Mesenchymal stem cell (in vitro differentiated cells and primary cell): Measurements from ENCODE around the gene GRHL3.

Experiments used
- DNase-seq: peaks from one replicate; pipeline ENCODE4 v3.0.0-alpha.2; 2013
- H2AFZ ChIP-seq: one replicate; pipeline ENCODE4 v1.6.1; 2013; ENCODE audit warnings: low read depth, mild to moderate bottlenecking, control low read depth, inconsistent platforms, low read length, moderate library complexity
- H2AK5ac ChIP-seq: 2 replicates; pipeline ENCODE4 v1.6.1; 2013; ENCODE audit warnings: low read length, moderate library complexity, mild to moderate bottlenecking, inconsistent platforms; ENCODE audit not compliant: severe bottlenecking
- H2BK120ac ChIP-seq: one replicate; pipeline ENCODE4 v1.6.1; 2013; ENCODE audit warnings: low read depth, mild to moderate bottlenecking, inconsistent platforms, low read length, moderate library complexity
- H2BK12ac ChIP-seq, 2 experiments: one replicate each; pipeline ENCODE4 v1.6.1; 2013; ENCODE audit warnings: inconsistent platforms in 2 of 2, low read length in 2 of 2, mild to moderate bottlenecking in 2 of 2, moderate library complexity in 2 of 2, control low read depth in 1 of 2
- H2BK15ac ChIP-seq: one replicate; pipeline ENCODE4 v1.6.1; 2013; ENCODE audit warnings: mild to moderate bottlenecking, low read depth, inconsistent platforms; ENCODE audit not compliant: poor library complexity, severe bottlenecking
- H2BK5ac ChIP-seq: 2 replicates; pipeline ENCODE4 v1.6.1; 2013; ENCODE audit warnings: low read depth, mild to moderate bottlenecking, low read length, control low read depth, inconsistent platforms; ENCODE audit not compliant: poor library complexity, severe bottlenecking
- H3K14ac ChIP-seq, 2 experiments: one replicate each; pipeline ENCODE4 v1.6.1; 2013; ENCODE audit warnings: inconsistent platforms in 2 of 2, low read length in 2 of 2, control low read depth in 1 of 2, mild to moderate bottlenecking in 1 of 2, moderate library complexity in 1 of 2
- H3K18ac ChIP-seq, 2 experiments: one replicate each; pipeline ENCODE4 v1.6.1; 2013; ENCODE audit warnings: inconsistent platforms in 2 of 2, low read length in 2 of 2, control low read depth in 1 of 2, low read depth in 1 of 2, mild to moderate bottlenecking in 1 of 2
- H3K23ac ChIP-seq, 2 experiments: one replicate each; pipeline ENCODE4 v1.6.1; 2013; ENCODE audit warnings: inconsistent platforms in 2 of 2, low read length in 2 of 2, mild to moderate bottlenecking in 2 of 2, moderate library complexity in 2 of 2, control low read depth in 1 of 2
- H3K27ac ChIP-seq: 2 replicates; pipeline ENCODE4 v1.5.1; 2013; ENCODE audit warnings: mild to moderate bottlenecking, moderate library complexity, low read length, control low read depth, inconsistent platforms; ENCODE audit not compliant: poor library complexity, severe bottlenecking
- H3K27me3 ChIP-seq, 2 experiments: 2 replicates each; pipeline versions ENCODE4 v1.6.1 to v1.7.0; 2013; ENCODE audit warnings: low read length in 2 of 2, mild to moderate bottlenecking in 2 of 2, moderate library complexity in 2 of 2, control low read depth in 1 of 2, inconsistent platforms in 1 of 2; ENCODE audit not compliant: control insufficient read depth in 1 of 2, insufficient read depth in 1 of 2
- H3K36me3 ChIP-seq, 2 experiments: 2 replicates each; pipeline versions ENCODE4 v1.6.1 to v1.7.0; 2013; ENCODE audit warnings: low read length in 2 of 2, control low read depth in 1 of 2, inconsistent platforms in 1 of 2, low read depth in 1 of 2, mild to moderate bottlenecking in 1 of 2; ENCODE audit not compliant: insufficient read depth in 2 of 2, control insufficient read depth in 1 of 2
- H3K4ac ChIP-seq, 2 experiments: one replicate each; pipeline ENCODE4 v1.6.1; 2013; ENCODE audit warnings: inconsistent platforms in 2 of 2, low read length in 2 of 2, mild to moderate bottlenecking in 2 of 2, moderate library complexity in 2 of 2, control low read depth in 1 of 2, low read depth in 1 of 2
- H3K4me1 ChIP-seq: 2 replicates; pipeline ENCODE4 v1.6.1; 2013; ENCODE audit warnings: low read depth, low read length, control low read depth; ENCODE audit not compliant: control insufficient read depth, insufficient read depth
- H3K4me2 ChIP-seq: 2 replicates; pipeline ENCODE4 v1.6.1; 2013; ENCODE audit warnings: low read length, mild to moderate bottlenecking, inconsistent platforms; ENCODE audit not compliant: poor library complexity, severe bottlenecking
- H3K4me3 ChIP-seq, 2 experiments: 2 replicates each; pipeline versions ENCODE4 v1.5.1 to v1.7.0; 2013; ENCODE audit warnings: low read length in 2 of 2, mild to moderate bottlenecking in 2 of 2, control low read depth in 1 of 2, low read depth in 1 of 2; ENCODE audit not compliant: insufficient read depth in 1 of 2
- H3K79me1 ChIP-seq: replicated peaks from 2 replicates; pipeline ENCODE4 v1.6.1; 2013; ENCODE audit warnings: mild to moderate bottlenecking, control low read depth, low read length, inconsistent platforms; ENCODE audit not compliant: poor library complexity, severe bottlenecking
- H3K9ac ChIP-seq: 2 replicates; pipeline ENCODE4 v1.7.0; 2013; ENCODE audit warnings: mild to moderate bottlenecking, low read length, moderate library complexity
- H3K9me3 ChIP-seq: 2 replicates; pipeline ENCODE4 v1.7.0; 2013; ENCODE audit warnings: mild to moderate bottlenecking, low read length; ENCODE audit not compliant: control insufficient read depth
- H4K8ac ChIP-seq: one replicate; pipeline ENCODE4 v1.6.1; 2013; ENCODE audit warnings: inconsistent platforms, mild to moderate bottlenecking, low read length, moderate library complexity
- H4K91ac ChIP-seq: one replicate; pipeline ENCODE4 v1.6.1; 2013; ENCODE audit warnings: mild to moderate bottlenecking, low read length, inconsistent platforms
- WGBS: methylation state at CpG from one replicate; pipeline ENCODE4 v1.1.7; 2013; ENCODE audit warnings: mixed read lengths; 5-methylcytosine and 5-hydroxymethylcytosine counted together

The GRHL3 gene

DNA sequence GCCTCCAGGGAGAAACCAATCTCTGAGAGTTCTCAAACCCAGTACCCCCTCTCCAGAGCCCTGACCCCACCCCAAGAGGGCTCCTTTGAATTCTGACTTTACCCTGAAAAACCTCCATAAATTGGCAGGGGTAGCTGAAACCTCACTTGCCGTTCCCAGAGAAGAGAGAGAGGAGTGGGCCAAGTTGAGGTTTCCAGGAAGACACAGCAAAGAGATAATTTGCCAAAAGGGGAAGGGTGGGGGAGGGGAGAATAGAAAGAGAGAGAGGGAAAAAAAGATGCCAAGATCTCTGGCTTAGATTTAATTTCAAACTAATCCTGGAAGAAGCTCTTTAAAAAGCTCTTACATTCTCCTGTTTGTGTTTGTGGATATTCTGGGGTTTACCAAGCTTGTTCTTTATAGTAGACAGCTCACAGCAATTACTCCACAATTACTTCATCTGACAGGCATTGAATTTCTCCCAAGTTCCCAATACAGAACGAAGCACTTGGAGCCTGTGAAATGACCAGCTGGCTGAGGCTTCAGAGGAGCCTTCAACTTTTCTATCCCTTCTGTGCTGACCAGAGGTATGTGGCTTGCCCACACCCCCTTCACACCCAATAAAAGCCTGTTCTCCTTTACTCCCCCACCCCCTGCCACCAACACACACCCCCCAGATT, 1.1 kb upstream of the GRHL3 start:
- Histone ChIP-seq H3K79me1 (no peaks in the 10 kb centered on the region), H3K4me1 (peaks cover 28% of the 10 kb centered on the region), H3K18ac (peak overlapping the region in 1 of 2 experiments; percentile 3), H2BK5ac (no peak overlapping the region), H4K8ac (no peak overlapping the region), H3K27ac (no peak overlapping the region), H4K91ac (no peak overlapping the region), H3K9ac (no peak overlapping the region), H3K4me2 (no peak overlapping the region), H2AK5ac (no peak overlapping the region), H2BK15ac (no peak overlapping the region), H3K23ac (no peak overlapping the region), H2AFZ (no peak overlapping the region), H3K36me3 (no peaks in the 10 kb centered on the region), H2BK12ac (no peak overlapping the region), H3K9me3 (no peaks in the 10 kb centered on the region), H3K4me3 (no peak overlapping the region), H3K27me3 (peaks cover 49 to 75% of the 10 kb centered on the region in 2 experiments), H2BK120ac (no peak overlapping the region), H3K4ac (no peak overlapping the region), H3K14ac (no peak overlapping the region)
- 43% methylated on average over 2 of the region's 2 CpGs for WGBS
- DNase-seq, result peak; percentile 83

DNA sequence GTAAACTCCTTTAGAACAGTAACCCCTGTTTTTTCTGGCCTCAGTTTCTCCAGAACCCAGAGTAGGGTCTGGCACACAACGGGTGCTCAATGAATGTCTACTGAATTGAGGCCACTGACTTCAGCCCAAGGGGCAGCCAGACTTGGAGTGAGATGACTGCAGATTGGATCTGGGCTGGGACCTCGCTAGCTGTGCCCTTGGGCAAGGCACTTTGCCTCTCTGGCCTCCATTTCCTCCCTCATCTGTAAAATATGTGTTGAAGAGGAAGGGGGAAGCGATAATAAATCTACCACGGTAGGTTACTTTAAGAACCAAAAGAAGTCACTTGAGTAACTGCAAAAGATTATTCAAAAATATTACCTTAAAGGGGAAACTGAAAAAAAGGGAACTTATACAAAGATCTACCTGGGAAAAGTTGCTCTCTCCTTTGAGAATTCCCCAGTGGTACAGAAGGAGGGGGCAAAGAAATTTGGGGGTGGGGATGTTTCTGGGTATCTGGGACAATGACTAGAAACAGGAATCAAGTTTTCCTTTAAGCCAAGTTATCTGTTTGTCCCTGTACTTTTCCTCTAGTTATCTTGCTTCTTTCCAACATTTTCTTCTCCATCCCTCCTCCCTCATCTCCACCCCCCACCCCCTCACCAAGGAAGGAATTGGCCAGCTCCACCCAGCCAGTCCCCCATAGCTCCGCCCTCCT, 394 bp upstream of the GRHL3 start:
- Histone ChIP-seq H2BK12ac (no peak overlapping the region), H3K23ac (no peak overlapping the region), H2AK5ac (no peak overlapping the region), H3K18ac (peak overlapping the region in 1 of 2 experiments; percentile 3), H4K91ac (peak overlapping the region; percentile 47), H3K14ac (no peak overlapping the region), H3K4me1 (peaks cover 28% of the 10 kb centered on the region), H3K4ac (no peak overlapping the region), H3K79me1 (no peaks in the 10 kb centered on the region), H3K9me3 (no peaks in the 10 kb centered on the region), H3K36me3 (no peaks in the 10 kb centered on the region), H4K8ac (no peak overlapping the region), H3K9ac (no peak overlapping the region), H2AFZ (no peak overlapping the region), H3K4me3 (no peak overlapping the region), H3K27me3 (peaks cover 49 to 81% of the 10 kb centered on the region in 2 experiments), H2BK5ac (no peak overlapping the region), H2BK15ac (peak overlapping the region; percentile 30), H2BK120ac (no peak overlapping the region), H3K27ac (no peak overlapping the region), H3K4me2 (peak overlapping the region; percentile 32)
- WGBS, result 57% methylated on average over 2 of the region's 5 CpGs
- no peak for DNase-seq

DNA sequence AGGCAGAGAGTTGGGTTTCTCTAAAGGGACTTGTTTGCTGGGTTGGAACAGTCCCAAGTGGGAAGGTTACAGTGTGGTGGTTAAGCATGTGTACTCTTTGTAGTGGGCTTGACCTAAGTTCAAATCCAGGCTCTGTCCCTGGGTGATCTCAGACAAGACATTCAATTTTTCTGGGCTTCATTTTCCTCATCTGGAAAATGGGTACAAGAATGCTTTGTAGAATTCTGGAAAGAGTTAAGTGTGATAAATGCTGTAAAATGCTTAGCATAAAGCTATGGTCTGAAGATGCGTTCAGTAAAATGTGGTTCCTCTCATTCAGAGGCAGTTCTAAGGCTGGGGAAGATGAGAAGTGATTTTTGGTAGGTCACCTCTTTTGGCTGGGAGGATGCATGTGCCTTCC, 805 bp downstream of the GRHL3 start:
- Histone ChIP-seq H2BK12ac (no peak overlapping the region), H3K4ac (no peak overlapping the region), H2BK120ac (no peak overlapping the region), H3K14ac (no peak overlapping the region), H3K4me1 (peaks cover 28% of the 10 kb centered on the region), H3K27me3 (peaks cover 60 to 89% of the 10 kb centered on the region in 2 experiments), H2AK5ac (no peak overlapping the region), H3K4me2 (no peak overlapping the region), H3K79me1 (no peaks in the 10 kb centered on the region), H3K18ac (no peak overlapping the region), H3K27ac (no peak overlapping the region), H4K91ac (no peak overlapping the region), H4K8ac (no peak overlapping the region), H2BK5ac (no peak overlapping the region), H3K36me3 (no peaks in the 10 kb centered on the region), H2AFZ (no peak overlapping the region), H3K9me3 (no peaks in the 10 kb centered on the region), H3K4me3 (no peak overlapping the region), H3K23ac (no peak overlapping the region), H3K9ac (no peak overlapping the region), H2BK15ac (no peak overlapping the region)
- 100% methylated on average over 1 of the region's 1 CpG for WGBS
- no peak for DNase-seq

- 73% methylated on average over 8 of the region's 8 CpGs for WGBS
- H3K9me3 ChIP-seq, result no peaks in the 10 kb centered on the region
- peak overlapping the region; percentile 97 for H2BK120ac ChIP-seq
- H3K18ac ChIP-seq, result peak overlapping the region; percentile 56 to 59
- no peak overlapping the region for H3K27ac ChIP-seq
- peak overlapping the region; percentile 10 to 86 for H3K4ac ChIP-seq
- H2BK15ac ChIP-seq, result peak overlapping the region; percentile 34
- peaks cover 28% of the 10 kb centered on the region for H3K4me1 ChIP-seq
- H2AFZ ChIP-seq, result peak overlapping the region; percentile 64
- H3K4me3 ChIP-seq, result no peak overlapping the region
- H3K23ac ChIP-seq, result no peak overlapping the region
- H3K9ac ChIP-seq, result no peak overlapping the region
- H4K91ac ChIP-seq, result no peak overlapping the region
- peak overlapping the region; percentile 32 for H2AK5ac ChIP-seq
- H3K27me3 ChIP-seq, result peaks cover 65 to 92% of the 10 kb centered on the region in 2 experiments
- H3K36me3 ChIP-seq, result no peaks in the 10 kb centered on the region
- peak overlapping the region; percentile 3 to 16 for H2BK12ac ChIP-seq
- peak overlapping the region in 1 of 2 experiments; percentile 68 for H3K14ac ChIP-seq
- no peak overlapping the region for H2BK5ac ChIP-seq
- H3K79me1 ChIP-seq, result no peaks in the 10 kb centered on the region
- H3K4me2 ChIP-seq, result peak overlapping the region; percentile 61
- H4K8ac ChIP-seq, result peak overlapping the region; percentile 97
- DNase-seq, result no peak
Observed at GRCh38 chr1:24321126-24321525, 2.0 kb downstream of the GRHL3 start.
